H1 (cell line): Measurements from ENCODE around the gene C1RL. TPM values are rescaled to one million over a fixed set of nuclear protein-coding genes. Genes with fewer than 3 reads are reported as not detected.

Experiments
- CTCF ChIA-PET: fragments of 300-600 bp; sonication (Branson Sonifier 250); formaldehyde crosslinking; loops from one replicate; lab custom pipeline; 2021; ENCODE audit not compliant: partially characterized antibody; lab: Charles Lee
- POLR2A ChIA-PET: fragments of 300-600 bp; sonication (Branson Sonifier 250); formaldehyde crosslinking; loops from one replicate; lab custom pipeline; 2021; ENCODE audit warnings: inconsistent platforms; ENCODE audit not compliant: partially characterized antibody; lab: Charles Lee
- DNase-seq, 2 experiments: peaks; one replicate each; pipeline versions ENCODE4 v3.0.0 to v3.0.0-alpha.2; 2010 to 2022; ENCODE audit warnings: low spot score in 2 of 2, low read depth in 1 of 2, mixed read lengths in 1 of 2
- FAIRE-seq: peaks from 2 replicates; lab custom pipeline; 2011; peaks lifted over from hg19 to GRCh38; lab: Jason Lieb, UNC
- H2AFZ ChIP-seq: 2 replicates; pipeline ENCODE4 v1.8.1; 2012; ENCODE audit warnings: low read length, inconsistent platforms
- H2AK5ac ChIP-seq: 2 replicates; pipeline ENCODE4 v1.6.1; 2013; ENCODE audit warnings: low read depth, low read length
- H2BK120ac ChIP-seq: replicated peaks from 2 replicates; pipeline ENCODE3; 2013; ENCODE audit warnings: low read depth, low read length, inconsistent platforms
- H2BK12ac ChIP-seq: 2 replicates; pipeline ENCODE4 v1.6.1; 2013; ENCODE audit warnings: low read depth, low read length
- H2BK15ac ChIP-seq: 2 replicates; pipeline ENCODE4 v1.6.1; 2013; ENCODE audit warnings: low read length
- H2BK20ac ChIP-seq: 2 replicates; pipeline ENCODE4 v1.6.1; 2013; ENCODE audit warnings: low read length
- H2BK5ac ChIP-seq: 2 replicates; pipeline ENCODE4 v1.6.1; 2013; ENCODE audit warnings: low read depth, low read length
- H3K14ac ChIP-seq: 2 replicates; pipeline ENCODE4 v1.6.1; 2013; ENCODE audit warnings: inconsistent platforms; ENCODE audit not compliant: insufficient read length
- H3K18ac ChIP-seq: 2 replicates; pipeline ENCODE4 v1.6.1; 2013; ENCODE audit warnings: low read length; ENCODE audit errors: extremely low read depth
- H3K23ac ChIP-seq: 2 replicates; pipeline ENCODE4 v1.6.1; 2013; ENCODE audit warnings: inconsistent platforms; ENCODE audit not compliant: insufficient read length
- H3K23me2 ChIP-seq: 2 replicates; pipeline ENCODE4 v1.6.1; 2013; ENCODE audit warnings: low read depth, low read length
- H3K27ac ChIP-seq: 2 replicates; pipeline ENCODE4 v1.6.1; 2011; ENCODE audit warnings: low read depth, low read length, inconsistent platforms
- H3K27me3 ChIP-seq, 4 experiments: replicated peaks in 1 of 4; 1 replicate in 1 of 4; 2 replicates in 3 of 4; pipeline versions ENCODE4 v1.6.1 to v1.8.1; 2011 to 2013; ENCODE audit warnings: low read length in 3 of 4, mild to moderate bottlenecking in 3 of 4, inconsistent platforms in 2 of 4, mixed read lengths in 2 of 4, moderate library complexity in 1 of 4; ENCODE audit not compliant: control insufficient read depth in 3 of 4, insufficient read depth in 3 of 4; ENCODE audit errors: extremely low read depth in 1 of 4
- H3K36me3 ChIP-seq, 4 experiments: 2 replicates each; pipeline versions ENCODE4 v1.6.1 to v1.8.1; 2011 to 2013; ENCODE audit warnings: mild to moderate bottlenecking in 4 of 4, low read length in 3 of 4, moderate library complexity in 2 of 4, control low read depth in 1 of 4, inconsistent platforms in 1 of 4; ENCODE audit not compliant: insufficient read depth in 4 of 4, control insufficient read depth in 2 of 4
- H3K4ac ChIP-seq: replicated peaks from 2 replicates; pipeline ENCODE3; 2013; ENCODE audit warnings: low read length, low read depth, mixed read lengths, inconsistent platforms; ENCODE audit not compliant: insufficient read length
- H3K4me1 ChIP-seq, 4 experiments: replicated peaks in 1 of 4; 1 replicate in 1 of 4; 2 replicates in 3 of 4; pipeline versions ENCODE4 v1.6.1 to v1.8.1; 2011 to 2013; ENCODE audit warnings: low read length in 3 of 4, inconsistent platforms in 2 of 4, mixed read lengths in 1 of 4; ENCODE audit not compliant: insufficient read depth in 4 of 4, control insufficient read depth in 3 of 4
- H3K4me2 ChIP-seq, 2 experiments: 2 replicates each; pipeline versions ENCODE4 v1.6.1 to v1.8.1; 2011 to 2013; ENCODE audit warnings: low read depth in 2 of 2, low read length in 2 of 2, control low read depth in 1 of 2, inconsistent platforms in 1 of 2, mild to moderate bottlenecking in 1 of 2; ENCODE audit not compliant: insufficient read depth in 1 of 2
- H3K4me3 ChIP-seq, 4 experiments: fragments of 200-600, 300-600 bp in 1 of 4; sonication (generic), shearing (Covaris generic), sonication (Bioruptor Twin) in 1 of 4; 2 replicates each; pipeline versions ENCODE4 v1.5.1 to v1.8.1; 2011 to 2016; ENCODE audit warnings: low read length in 4 of 4, low read depth in 3 of 4, control low read depth in 2 of 4, inconsistent platforms in 2 of 4, mild to moderate bottlenecking in 2 of 4, mixed read lengths in 1 of 4, moderate library complexity in 1 of 4; ENCODE audit not compliant: insufficient read depth in 2 of 4; ENCODE audit errors: extremely low read depth in 1 of 4
- H3K56ac ChIP-seq: replicated peaks from 2 replicates; pipeline ENCODE3; 2013; ENCODE audit warnings: low read depth, mild to moderate bottlenecking, mixed read lengths, low read length, inconsistent platforms; ENCODE audit not compliant: insufficient read length
- H3K79me1 ChIP-seq: 2 replicates; pipeline ENCODE4 v1.6.1; 2013; ENCODE audit warnings: low read depth, low read length, control low read depth
- H3K79me2 ChIP-seq, 2 experiments: 2 replicates each; pipeline versions ENCODE4 v1.6.1 to v1.8.1; 2012 to 2013; ENCODE audit warnings: low read length in 2 of 2, mild to moderate bottlenecking in 2 of 2, inconsistent platforms in 1 of 2; ENCODE audit not compliant: insufficient read depth in 2 of 2, control insufficient read depth in 1 of 2
- H3K9ac ChIP-seq, 4 experiments: replicated peaks in 1 of 4; 1 replicate in 1 of 4; 2 replicates in 3 of 4; pipeline versions ENCODE4 v1.6.1 to v1.8.1; 2011 to 2013; ENCODE audit warnings: low read depth in 3 of 4, low read length in 3 of 4, control low read depth in 2 of 4, mild to moderate bottlenecking in 2 of 4, moderate library complexity in 2 of 4, inconsistent platforms in 1 of 4; ENCODE audit errors: extremely low read depth in 1 of 4
- H3K9me3 ChIP-seq, 2 experiments: 2 replicates each; pipeline versions ENCODE4 v1.6.1 to v1.8.1; 2012 to 2013; ENCODE audit warnings: mild to moderate bottlenecking in 2 of 2, moderate library complexity in 2 of 2, control low read depth in 1 of 2, inconsistent platforms in 1 of 2, low read depth in 1 of 2, low read length in 1 of 2, mixed read lengths in 1 of 2; ENCODE audit not compliant: insufficient read depth in 2 of 2
- H4K20me1 ChIP-seq, 2 experiments: replicated peaks in 1 of 2; 2 replicates each; pipeline versions ENCODE3 to v1.8.1; 2011 to 2013; ENCODE audit warnings: inconsistent platforms in 2 of 2, low read length in 2 of 2, mild to moderate bottlenecking in 1 of 2; ENCODE audit not compliant: insufficient read depth in 2 of 2, control insufficient read depth in 1 of 2
- H4K5ac ChIP-seq: 2 replicates; pipeline ENCODE4 v1.6.1; 2013; ENCODE audit warnings: low read length, low read depth, mixed read lengths, inconsistent platforms; ENCODE audit not compliant: insufficient read length
- H4K8ac ChIP-seq: 2 replicates; pipeline ENCODE4 v1.8.0; 2013; ENCODE audit warnings: mild to moderate bottlenecking, moderate library complexity, low read length, inconsistent platforms; ENCODE audit not compliant: insufficient read depth; ENCODE audit errors: extremely low read depth
- H4K91ac ChIP-seq: replicated peaks from 2 replicates; pipeline ENCODE3; 2013; ENCODE audit warnings: low read length, mixed read lengths, inconsistent platforms; ENCODE audit not compliant: insufficient read length
- ASH2L ChIP-seq: fragments of 200-600, 300-600 bp; sonication (generic); IDR thresholded peaks from one replicate; pipeline ENCODE4 v1.7.1; 2017; ENCODE audit warnings: low read length
- CBX5 ChIP-seq: fragments of 300-800, 300-1000 bp; sonication (generic); IDR thresholded peaks from 2 replicates; pipeline ENCODE4 v1.7.1; 2016; ENCODE audit warnings: antibody characterized with exemption, low read length, low read depth
- EP300 ChIP-seq, 2 experiments: IDR thresholded peaks; 1 replicate in 1 of 2; 2 replicates in 1 of 2; pipeline ENCODE4 v1.6.1; 2011 to 2012; ENCODE audit warnings: low read depth in 2 of 2, low read length in 2 of 2, mild to moderate bottlenecking in 2 of 2, borderline replicate concordance in 1 of 2, inconsistent platforms in 1 of 2, moderate library complexity in 1 of 2
- HDAC2 ChIP-seq, 2 experiments: fragments of 300-600 bp in 1 of 2; sonication (generic) in 1 of 2; IDR thresholded peaks; 2 replicates each; pipeline ENCODE4 v1.6.1; 2011 to 2012; ENCODE audit warnings: low read depth in 2 of 2, low read length in 2 of 2, mild to moderate bottlenecking in 2 of 2, moderate library complexity in 2 of 2, borderline replicate concordance in 1 of 2, inconsistent platforms in 1 of 2
- JUND ChIP-seq: IDR thresholded peaks from 2 replicates; pipeline ENCODE4 v1.6.1; 2011; ENCODE audit warnings: mild to moderate bottlenecking, improper control_type of control experiment, low read length
- RFX5 ChIP-seq: IDR thresholded peaks from 2 replicates; pipeline ENCODE4 v1.6.1; 2011; ENCODE audit warnings: low read depth, low read length, improper control_type of control experiment, borderline replicate concordance
- SIX5 ChIP-seq: IDR thresholded peaks from 2 replicates; pipeline ENCODE4 v1.6.1; 2011; ENCODE audit warnings: mild to moderate bottlenecking, low read depth, low read length
- SP1 ChIP-seq: IDR thresholded peaks from 2 replicates; pipeline ENCODE4 v1.6.1; 2011; ENCODE audit warnings: low read depth, low read length
- TAF1 ChIP-seq: IDR thresholded peaks from 2 replicates; pipeline ENCODE4 v1.6.1; 2011; ENCODE audit warnings: mild to moderate bottlenecking, low read depth, low read length
- TEAD4 ChIP-seq: IDR thresholded peaks from 2 replicates; pipeline ENCODE4 v1.6.1; 2012; ENCODE audit warnings: low read depth, low read length, inconsistent platforms, mixed read lengths
- WGBS, 2 experiments: shearing (Covaris generic) in 1 of 2; methylation state at CpG; one replicate each; pipeline versions ENCODE4 v1.1.6 to v1.1.7; 2013 to 2015; ENCODE audit warnings: low lambda C conversion rate in 2 of 2, mixed read lengths in 2 of 2, inconsistent platforms in 1 of 2, low coverage in 1 of 2, missing lambda C conversion rate in 1 of 2; ENCODE audit not compliant: insufficient replicate concordance in 2 of 2, insufficient coverage in 1 of 2, insufficient read length in 1 of 2; ENCODE audit errors: extremely low coverage in 1 of 2, missing lambda C conversion rate in 1 of 2; 5-methylcytosine and 5-hydroxymethylcytosine counted together
- polyA plus RNA-seq, 7 experiments: library from polyadenylated mRNA; depleted of rRNA in 3 of 7; stranded (reverse) in 5 of 7; unstranded in 2 of 7; fragments of >200 nt in 5 of 7; fragments of 200-250 nt in 2 of 7; gene quantifications; 1 replicate in 5 of 7; 2 replicates in 1 of 7; 4 replicates in 1 of 7; pipeline versions ENCODE4 v1.2.1 to v1.2.3, GENCODE V29; 2011 to 2013; ENCODE audit warnings: missing spikeins in 2 of 7, mixed read lengths in 2 of 7
- total RNA-seq: library from RNA; stranded (reverse); fragmentation: NEBNext Ultra II Directional; extraction: Animal tissue kit (Norgen Biotek cat#: 25700); gene quantifications from 2 replicates; pipeline ENCODE4 v1.2.1, GENCODE V29; 2021
- TF ChIP-seq, protein P1 (sequence below), 3 experiments: IDR thresholded peaks; 1 replicate in 2 of 3; 2 replicates in 1 of 3; pipeline versions ENCODE4 v1.5.1 to v1.6.1; 2011; ENCODE audit warnings: low read length in 3 of 3, mild to moderate bottlenecking in 3 of 3, inconsistent platforms in 2 of 3, low read depth in 1 of 3, moderate library complexity in 1 of 3; ENCODE audit not compliant: insufficient read depth in 1 of 3; ENCODE audit errors: control extremely low read depth in 1 of 3

C1RL gene
- total and polyA plus RNA-seq, 2 of the 8 experiments (the other 6 are each of a cell fraction or from before 2014, with no cell fraction given) = 11.4 to 15.5 TPM

DNA sequence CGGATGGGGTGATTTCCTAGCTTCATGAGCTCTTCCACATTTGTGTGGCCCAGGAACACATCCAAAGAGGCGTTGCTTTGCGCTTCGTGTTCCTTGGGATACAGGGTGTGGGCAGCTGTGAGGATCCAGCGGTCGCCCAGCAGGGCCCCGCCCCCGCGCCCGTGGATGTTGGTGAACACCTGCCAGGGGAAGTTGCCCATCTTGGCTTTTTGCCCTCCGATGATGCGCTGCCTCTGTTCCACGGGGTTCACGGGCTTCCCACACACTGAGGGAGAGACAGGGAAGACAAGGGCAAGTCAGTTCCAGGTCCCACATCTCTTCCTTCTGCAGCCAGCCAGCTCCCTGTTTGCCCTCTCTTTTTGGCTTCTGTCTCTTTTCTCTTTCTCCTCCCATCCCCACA lies 28.0 kb downstream of the C1RL start:
- H2BK120ac ChIP-seq = no peak overlapping the region
- no peak overlapping the region for H3K4ac ChIP-seq
- H3K36me3 ChIP-seq = peaks cover 0 to 9% (median 3%) of the 10 kb centered on the region in 4 experiments; a peak in 2 of 8 replicates
- peaks cover 0 to 3% of the 10 kb centered on the region in 2 experiments; a peak in 1 of 4 replicates for H3K9me3 ChIP-seq
- no peak overlapping the region for H3K27ac ChIP-seq
- no peaks in the 10 kb centered on the region for H3K4me1 ChIP-seq
- no peak overlapping the region for H4K8ac ChIP-seq
- H3K79me2 ChIP-seq = no peaks in the 10 kb centered on the region
- H2BK20ac ChIP-seq = no peak overlapping the region
- H4K91ac ChIP-seq = no peak overlapping the region
- H3K4me2 ChIP-seq = no peak overlapping the region
- H3K27me3 ChIP-seq = no peaks in the 10 kb centered on the region
- FAIRE-seq (no peak), DNase-seq (no peak)
- H2AK5ac ChIP-seq = no peak overlapping the region
- H2AFZ ChIP-seq = no peak overlapping the region
- H2BK12ac ChIP-seq = no peak overlapping the region
- no peak overlapping the region; the same call in 1 of the 2 replicates for H3K18ac ChIP-seq
- H3K4me3 ChIP-seq = no peak overlapping the region
- no peak overlapping the region for H3K56ac ChIP-seq
- CTCF ChIA-PET = interaction anchor here (0.6 to 2.9 kb wide), 3 partner anchors 8 to 28 kb away, joined by 3 to 20 read pairs (median 5); partner anchors contain the start of gene C1RL
- H4K5ac ChIP-seq = no peak overlapping the region
- POLR2A ChIA-PET = interaction anchor here (0.8 to 1.2 kb wide), 4 partner anchors 8 to 108 kb away, joined by 3 to 4 read pairs (median 3); no protein-coding TSS in a partner anchor
- H3K14ac ChIP-seq = no peak overlapping the region
- H3K79me1 ChIP-seq = no peaks in the 10 kb centered on the region
- WGBS, 2 experiments = 96% methylated on average over 12 of the region's 14 CpGs; no CpG with 5 or more reads in 1 of the 2 experiments
- H2BK5ac ChIP-seq = no peak overlapping the region
- no peak overlapping the region for H2BK15ac ChIP-seq
- H3K23ac ChIP-seq = no peak overlapping the region
- H3K23me2 ChIP-seq = peaks cover 16% of the 10 kb centered on the region; the same call in 1 of the 2 replicates
- peaks cover 0 to 14% of the 10 kb centered on the region in 2 experiments for H4K20me1 ChIP-seq
- H3K9ac ChIP-seq = no peak overlapping the region
- TF ChIP-seq HDAC2 (IDR thresholded peaks at IDR 0.05; ENCODE audit: borderline replicate concordance in 1 of 2, low read depth in 2 of 2, low read length in 2 of 2) = no peak
- no peak for TF ChIP-seq CBX5
- TF ChIP-seq, protein P1, sequence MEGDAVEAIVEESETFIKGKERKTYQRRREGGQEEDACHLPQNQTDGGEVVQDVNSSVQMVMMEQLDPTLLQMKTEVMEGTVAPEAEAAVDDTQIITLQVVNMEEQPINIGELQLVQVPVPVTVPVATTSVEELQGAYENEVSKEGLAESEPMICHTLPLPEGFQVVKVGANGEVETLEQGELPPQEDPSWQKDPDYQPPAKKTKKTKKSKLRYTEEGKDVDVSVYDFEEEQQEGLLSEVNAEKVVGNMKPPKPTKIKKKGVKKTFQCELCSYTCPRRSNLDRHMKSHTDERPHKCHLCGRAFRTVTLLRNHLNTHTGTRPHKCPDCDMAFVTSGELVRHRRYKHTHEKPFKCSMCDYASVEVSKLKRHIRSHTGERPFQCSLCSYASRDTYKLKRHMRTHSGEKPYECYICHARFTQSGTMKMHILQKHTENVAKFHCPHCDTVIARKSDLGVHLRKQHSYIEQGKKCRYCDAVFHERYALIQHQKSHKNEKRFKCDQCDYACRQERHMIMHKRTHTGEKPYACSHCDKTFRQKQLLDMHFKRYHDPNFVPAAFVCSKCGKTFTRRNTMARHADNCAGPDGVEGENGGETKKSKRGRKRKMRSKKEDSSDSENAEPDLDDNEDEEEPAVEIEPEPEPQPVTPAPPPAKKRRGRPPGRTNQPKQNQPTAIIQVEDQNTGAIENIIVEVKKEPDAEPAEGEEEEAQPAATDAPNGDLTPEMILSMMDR (IDR thresholded peaks at IDR 0.05; ENCODE audit: control extremely low read depth in 1 of 3, insufficient read depth in 1 of 3, low read depth in 1 of 3, low read length in 3 of 3) = no peak
- no peak for TF ChIP-seq TAF1
- TF ChIP-seq SIX5 = no peak
- TF ChIP-seq RFX5 = no peak
- TF ChIP-seq ASH2L = no peak
- TF ChIP-seq TEAD4 = no peak
- no peak for TF ChIP-seq SP1
- no peak for TF ChIP-seq JUND
- no peak for TF ChIP-seq EP300 (IDR thresholded peaks at IDR 0.05; ENCODE audit: borderline replicate concordance in 1 of 2, low read depth in 2 of 2, low read length in 2 of 2)
